Measurements from ENCODE around the gene SLC23A2. TPM values are rescaled to one million over a fixed set of nuclear protein-coding genes. Genes with fewer than 3 reads are reported as not detected.
"Not testable (repeated sequence)": the region's sequence is repeated elsewhere in the genome, so short reads cannot be mapped to it uniquely, and the experiment has no call there.

Gene SLC23A2
- total RNA-seq, 4 donors from 2014 or later = 2.6 to 3.6 (median 3.1) TPM

DNA sequence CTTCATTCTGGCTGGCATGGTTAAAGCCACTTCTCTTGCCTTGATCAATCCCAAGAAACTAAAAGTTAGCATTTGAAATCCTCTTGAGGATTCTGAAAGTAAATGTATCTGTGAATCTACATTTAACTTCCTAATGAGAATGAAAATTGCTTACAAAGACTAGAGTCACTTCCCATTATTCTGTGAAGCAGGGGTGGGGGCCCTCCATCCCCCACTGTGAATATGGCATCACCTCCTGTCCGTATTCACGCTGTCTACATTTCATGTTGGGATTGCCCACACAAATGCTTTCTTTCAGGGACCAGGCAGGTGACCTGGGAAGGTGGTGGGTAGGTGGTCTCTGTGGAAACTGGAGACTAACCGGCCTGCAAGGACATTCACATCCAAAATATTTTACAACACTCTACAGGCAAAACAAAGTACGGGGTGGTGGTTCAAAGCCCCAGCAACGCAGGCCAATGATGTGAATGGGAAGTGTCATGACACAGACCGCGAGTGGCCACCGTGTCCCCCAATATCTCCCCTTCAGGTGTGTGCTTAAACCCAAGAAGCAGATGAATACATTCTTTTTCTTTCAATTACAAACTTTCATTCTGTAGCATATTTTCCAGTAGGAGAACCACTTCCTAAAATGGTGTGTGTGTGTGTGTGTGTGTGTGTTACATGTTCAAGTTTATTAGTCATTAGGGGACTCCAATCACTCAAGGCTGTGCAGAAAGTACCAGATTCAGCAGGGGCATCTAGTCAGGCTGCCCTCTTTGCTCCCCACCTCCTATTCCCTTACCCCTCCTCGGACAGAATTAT lies 147.4 kb downstream of the SLC23A2 start:
- intact Hi-C loops (cut with DNase I; ENCODE audit: low total_unique reads) = no loop called here
- no peak overlapping the region for H3K27ac ChIP-seq
- ATAC-seq (no peak), DNase-seq (no peak)
- no peaks in the 10 kb centered on the region for H3K4me1 ChIP-seq
- H3K9me3 ChIP-seq = no peaks in the 10 kb centered on the region
- H3K27me3 ChIP-seq = no peaks in the 10 kb centered on the region
- TF ChIP-seq POLR2A (IDR thresholded peaks at IDR 0.05) (no peak), CTCF (IDR thresholded peaks at IDR 0.05 in 4 of 5, conservative IDR thresholded peaks at IDR 0.05 in 1 of 5) (no peak)
- H3K4me3 ChIP-seq = no peak overlapping the region
- H3K36me3 ChIP-seq = peaks cover 0 to 22% of the 10 kb centered on the region in 2 donors
- in situ Hi-C loops (cut with MboI; ENCODE audit: low sequenced_read_pairs in 4 of 4) = no loop called here

DNA sequence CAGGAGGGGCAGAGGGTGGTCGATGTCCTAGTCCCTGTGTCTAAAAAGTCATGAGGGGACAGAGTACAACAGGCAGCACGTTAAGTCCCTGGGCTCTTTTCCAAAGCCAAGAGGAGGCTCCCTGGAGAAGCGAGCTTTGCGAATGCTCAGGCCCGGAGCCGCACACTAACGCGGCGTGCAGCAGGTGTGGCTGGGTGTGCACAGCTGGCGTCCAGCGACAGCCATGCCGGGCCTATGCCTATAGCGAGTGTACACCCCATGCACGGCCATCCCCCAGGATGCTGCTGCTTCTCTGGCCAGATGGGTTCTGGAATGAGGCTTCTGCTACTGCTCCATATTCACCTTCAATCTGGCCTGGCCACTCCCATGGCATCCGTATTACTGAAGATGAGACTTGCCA lies 148.3 kb downstream of the SLC23A2 start:
- Histone ChIP-seq H3K27ac (no peak overlapping the region), H3K27me3 (no peaks in the 10 kb centered on the region), H3K4me3 (no peak overlapping the region), H3K4me1 (no peaks in the 10 kb centered on the region), H3K9me3 (no peaks in the 10 kb centered on the region), H3K36me3 (peaks cover 0 to 14% of the 10 kb centered on the region in 2 donors)
- in situ Hi-C loops (cut with MboI; ENCODE audit: low sequenced_read_pairs in 4 of 4) (no loop called here), intact Hi-C loops (cut with DNase I; ENCODE audit: low total_unique reads) (no loop called here)
- TF ChIP-seq CTCF (IDR thresholded peaks at IDR 0.05 in 4 of 5, conservative IDR thresholded peaks at IDR 0.05 in 1 of 5) = no peak
- TF ChIP-seq POLR2A (IDR thresholded peaks at IDR 0.05) = no peak
- ATAC-seq (no peak), DNase-seq (no peak)

GRCh38 chr20:4850960-4851359 lies 150.3 kb downstream of the SLC23A2 start:
- no peaks in the 10 kb centered on the region for H3K9me3 ChIP-seq
- no peak overlapping the region for H3K27ac ChIP-seq
- intact Hi-C loops (cut with DNase I; ENCODE audit: low total_unique reads) (no loop called here), in situ Hi-C loops (cut with MboI; ENCODE audit: low sequenced_read_pairs in 4 of 4) (no loop called here)
- DNase-seq (no peak), ATAC-seq (no peak)
- no peaks in the 10 kb centered on the region for H3K4me1 ChIP-seq
- H3K27me3 ChIP-seq = no peaks in the 10 kb centered on the region
- TF ChIP-seq POLR2A (IDR thresholded peaks at IDR 0.05) = no peak
- H3K4me3 ChIP-seq = no peak overlapping the region
- peaks cover 0 to 6% of the 10 kb centered on the region in 2 donors for H3K36me3 ChIP-seq

DNA sequence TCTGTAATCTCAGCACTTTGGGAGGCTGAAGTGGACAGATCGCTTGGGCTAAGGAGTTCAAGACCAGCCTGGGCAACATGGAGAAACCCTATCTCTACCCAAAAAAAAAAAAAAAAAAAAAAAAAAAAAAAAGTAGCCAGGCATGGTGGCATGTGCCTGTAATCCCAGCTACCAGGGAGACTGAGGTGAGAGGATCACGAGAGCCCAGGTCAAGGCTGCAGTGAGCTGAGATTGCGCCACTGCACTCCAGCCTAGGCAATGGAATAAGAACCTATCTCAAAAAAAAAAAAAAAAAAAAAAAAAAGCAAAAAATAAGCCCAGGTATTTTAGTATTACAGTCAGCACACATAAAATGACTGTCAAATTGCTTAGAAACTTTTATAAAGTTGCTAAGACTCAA lies 152.5 kb downstream of the SLC23A2 start:
- intact Hi-C loops (cut with DNase I; ENCODE audit: low total_unique reads); H3K4me1 ChIP-seq; H3K36me3 ChIP-seq; H3K4me3 ChIP-seq; H3K9me3 ChIP-seq; H3K27ac ChIP-seq; in situ Hi-C loops (cut with MboI; ENCODE audit: low sequenced_read_pairs in 4 of 4); H3K27me3 ChIP-seq; ATAC-seq; DNase-seq: not testable (repeated sequence)

DNA sequence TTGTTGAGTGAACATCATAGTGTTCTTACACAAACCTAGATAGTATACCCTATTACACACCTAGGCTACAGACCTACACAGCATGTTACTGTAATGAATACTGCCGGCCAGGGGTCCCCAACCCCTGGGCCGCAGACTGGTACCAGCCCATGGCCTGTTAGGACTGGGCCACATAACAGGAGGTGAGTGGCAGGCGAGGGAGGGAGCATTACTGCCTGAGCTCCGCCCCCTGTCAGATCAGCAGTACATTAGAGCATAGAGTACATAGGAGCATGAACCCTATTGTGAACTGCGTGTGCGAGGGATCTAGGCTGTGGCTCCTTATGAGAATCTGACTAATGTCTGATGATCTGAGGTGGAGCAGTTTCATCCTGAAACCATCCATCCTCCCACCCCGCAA lies 153.3 kb downstream of the SLC23A2 start:
- ATAC-seq (no peak), DNase-seq (no peak)
- TF ChIP-seq POLR2A (IDR thresholded peaks at IDR 0.05) = no peak
- no peak for TF ChIP-seq CTCF (IDR thresholded peaks at IDR 0.05 in 4 of 5, conservative IDR thresholded peaks at IDR 0.05 in 1 of 5)
- no peaks in the 10 kb centered on the region for H3K27me3 ChIP-seq
- no peak overlapping the region for H3K27ac ChIP-seq
- no peak overlapping the region for H3K4me3 ChIP-seq
- intact Hi-C loops (cut with DNase I; ENCODE audit: low total_unique reads) (no loop called here), in situ Hi-C loops (cut with MboI; ENCODE audit: low sequenced_read_pairs in 4 of 4) (no loop called here)
- no peaks in the 10 kb centered on the region for H3K9me3 ChIP-seq
- no peaks in the 10 kb centered on the region for H3K36me3 ChIP-seq
- H3K4me1 ChIP-seq = no peaks in the 10 kb centered on the region

DNA sequence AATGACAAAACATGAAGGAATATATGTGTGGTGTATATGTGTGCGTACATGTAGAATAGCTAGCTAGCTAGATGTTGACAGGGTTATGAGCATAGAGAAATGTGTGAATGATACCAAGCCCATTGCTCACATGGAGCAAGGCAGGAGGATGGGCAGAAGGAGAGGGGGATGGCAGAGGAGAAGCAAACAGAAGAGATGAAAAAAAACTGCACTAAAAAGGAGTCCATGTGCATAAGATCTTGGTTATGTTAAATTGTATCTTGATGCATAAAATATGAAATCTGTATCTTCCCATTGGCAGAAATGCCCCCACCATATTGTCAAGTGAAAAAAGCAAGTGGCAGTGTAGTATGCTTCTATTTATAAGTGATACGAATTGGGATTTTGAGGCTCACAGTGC lies 154.5 kb downstream of the SLC23A2 start:
- ATAC-seq (no peak), DNase-seq (no peak)
- intact Hi-C loops (cut with DNase I; ENCODE audit: low total_unique reads) = no loop called here
- in situ Hi-C loops (cut with MboI; ENCODE audit: low sequenced_read_pairs in 4 of 4) = no loop called here
- H3K36me3 ChIP-seq = no peaks in the 10 kb centered on the region
- no peak overlapping the region for H3K27ac ChIP-seq
- TF ChIP-seq POLR2A (IDR thresholded peaks at IDR 0.05) (no peak), CTCF (IDR thresholded peaks at IDR 0.05 in 4 of 5, conservative IDR thresholded peaks at IDR 0.05 in 1 of 5) (no peak)
- no peaks in the 10 kb centered on the region for H3K27me3 ChIP-seq
- H3K9me3 ChIP-seq = no peaks in the 10 kb centered on the region
- H3K4me3 ChIP-seq = no peak overlapping the region
- H3K4me1 ChIP-seq = no peaks in the 10 kb centered on the region
